ENCODE measurements around the gene EPYC.
"Not testable (repeated sequence)": the region's sequence is repeated elsewhere in the genome, so short reads cannot be mapped to it uniquely, and the experiment has no call there.

The EPYC gene

DNA sequence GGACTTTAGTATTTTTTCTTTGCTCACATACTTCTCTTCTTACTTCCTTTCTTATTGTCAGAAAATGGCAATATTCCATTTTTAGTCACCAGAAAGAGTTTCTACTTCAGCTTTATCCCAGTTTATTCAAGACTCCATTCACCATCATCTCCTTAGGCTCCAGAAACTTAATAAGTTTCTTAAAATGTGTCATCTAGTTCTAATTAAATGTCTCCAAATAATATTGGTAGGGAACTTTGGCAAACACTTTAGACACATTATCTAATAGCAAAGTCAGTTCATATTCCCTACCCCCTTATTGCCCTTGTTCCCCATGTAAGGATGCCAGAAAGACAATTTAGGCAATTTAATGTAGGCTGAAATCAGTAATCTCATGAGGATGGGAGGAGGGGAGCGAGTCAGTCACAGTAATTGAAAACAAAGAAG is 15.1 kb downstream of the EPYC start:
- no peak for DNase-seq

- DNase-seq = no peak
Observed at GRCh38 chr12:90987520-90987919, 17.3 kb downstream of the EPYC start.

GRCh38 chr12:90987101-90987500 is 17.7 kb downstream of the EPYC start:
- DNase-seq = no peak

- not testable (repeated sequence) for DNase-seq
Observed at GRCh38 chr12:90985331-90985730, 19.4 kb downstream of the EPYC start.

- DNase-seq = no peak
Observed at GRCh38 chr12:90984114-90984513, 20.7 kb downstream of the EPYC start.

DNA sequence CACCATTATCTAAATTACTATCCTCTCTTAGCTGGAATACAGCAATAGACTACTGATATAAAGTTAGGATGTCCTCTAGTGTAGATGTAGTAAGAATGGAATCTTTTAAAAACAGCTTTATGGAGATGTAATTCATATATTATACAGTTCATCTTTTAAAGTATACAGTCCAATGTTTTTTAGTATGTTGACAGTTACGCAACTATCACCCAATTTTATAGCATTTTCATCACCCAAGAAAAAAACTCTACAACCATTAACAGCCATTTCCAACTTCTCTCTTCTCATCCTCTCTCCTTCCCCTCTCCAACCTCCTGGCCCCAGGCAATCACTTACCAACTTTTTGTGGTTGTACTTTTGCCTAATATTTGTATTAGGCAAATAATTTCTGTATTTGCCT is 22.6 kb downstream of the EPYC start:
- no peak for DNase-seq

GRCh38 chr12:90979951-90980350 is 24.8 kb downstream of the EPYC start:
- DNase-seq = no peak

DNA sequence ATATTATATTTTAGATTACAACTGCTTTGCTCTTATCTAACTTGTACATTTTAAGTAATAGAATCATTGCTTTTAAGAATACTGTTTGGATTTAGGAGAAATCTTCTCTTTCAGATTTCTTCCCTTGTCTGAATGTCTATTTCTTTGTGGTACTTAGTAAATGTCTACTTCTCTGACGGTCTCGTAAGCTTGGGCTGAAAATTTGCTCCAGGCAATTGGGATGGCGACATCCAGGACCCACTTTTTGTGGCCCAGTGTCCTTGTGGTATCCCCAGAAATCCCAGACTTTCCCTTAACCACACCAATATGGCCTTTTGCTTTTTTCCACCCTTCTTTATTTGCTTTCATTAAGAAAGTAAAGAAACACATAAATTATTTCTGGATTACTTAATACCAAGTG is 25.8 kb downstream of the EPYC start:
- DNase-seq = no peak

- DNase-seq = peak; percentile 5
Observed at GRCh38 chr12:90978117-90978770, 26.5 kb downstream of the EPYC start.

GRCh38 chr12:90977224-90977623 is 27.5 kb downstream of the EPYC start:
- DNase-seq = no peak

- DNase-seq = no peak
Observed at GRCh38 chr12:90974286-90974685, 30.5 kb downstream of the EPYC start.

DNA sequence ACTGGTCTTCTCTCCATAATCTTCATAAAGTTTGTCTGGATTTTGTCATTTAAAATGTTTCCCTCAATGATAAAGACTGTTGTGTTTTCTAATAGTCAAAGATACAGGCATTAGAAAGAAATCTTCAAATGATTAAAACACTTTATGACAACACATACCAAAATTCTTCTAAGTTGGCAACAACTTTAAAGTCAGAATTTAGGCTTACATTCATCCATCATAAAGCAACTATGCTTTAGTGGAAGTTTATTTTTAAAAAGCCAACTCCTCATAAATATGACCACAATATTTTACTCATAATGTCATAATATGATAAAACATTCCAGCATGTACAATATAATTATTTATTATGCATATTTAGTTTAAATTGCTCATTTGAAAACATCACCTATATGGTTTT is 32.5 kb downstream of the EPYC start:
- DNase-seq = no peak

DNA sequence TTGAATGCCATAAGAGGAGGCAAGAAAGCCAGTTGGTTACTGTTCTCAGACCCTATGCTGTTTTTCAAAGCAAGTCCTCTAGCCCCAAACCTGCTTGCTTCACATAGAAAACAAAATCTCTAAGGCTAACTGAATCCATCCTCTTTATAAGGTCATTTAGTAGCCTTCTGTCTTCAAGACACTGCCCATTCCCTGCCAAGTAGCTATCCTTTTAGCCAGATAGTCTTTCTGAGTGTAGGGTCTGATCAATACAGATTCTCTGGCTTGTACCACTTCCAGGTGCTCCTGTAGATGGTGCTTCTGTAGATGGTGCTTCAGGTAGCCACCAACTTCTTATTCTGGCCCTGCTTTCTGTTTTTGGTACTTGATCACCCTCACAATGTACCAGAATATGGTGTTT is 33.9 kb downstream of the EPYC start:
- DNase-seq = no peak

DNA sequence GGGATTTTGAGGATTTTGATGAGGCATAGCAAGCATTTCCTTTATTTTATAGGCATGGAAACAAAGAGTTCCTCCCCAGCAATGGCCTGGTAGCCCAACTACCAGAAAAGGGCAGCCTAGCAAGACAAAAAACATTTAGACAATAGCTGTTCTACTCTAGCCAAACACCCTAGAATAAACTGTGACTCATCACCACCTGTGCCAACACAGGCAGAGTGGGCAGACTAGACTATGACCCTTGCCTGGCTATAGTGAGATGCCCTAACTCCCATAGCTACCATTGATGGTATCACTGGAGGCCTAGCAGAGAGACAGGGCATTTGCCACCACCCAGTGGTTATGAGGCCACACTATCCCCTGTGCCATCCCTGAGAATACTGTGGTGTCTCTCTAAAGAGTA is 34.3 kb downstream of the EPYC start:
- no peak for DNase-seq

DNA sequence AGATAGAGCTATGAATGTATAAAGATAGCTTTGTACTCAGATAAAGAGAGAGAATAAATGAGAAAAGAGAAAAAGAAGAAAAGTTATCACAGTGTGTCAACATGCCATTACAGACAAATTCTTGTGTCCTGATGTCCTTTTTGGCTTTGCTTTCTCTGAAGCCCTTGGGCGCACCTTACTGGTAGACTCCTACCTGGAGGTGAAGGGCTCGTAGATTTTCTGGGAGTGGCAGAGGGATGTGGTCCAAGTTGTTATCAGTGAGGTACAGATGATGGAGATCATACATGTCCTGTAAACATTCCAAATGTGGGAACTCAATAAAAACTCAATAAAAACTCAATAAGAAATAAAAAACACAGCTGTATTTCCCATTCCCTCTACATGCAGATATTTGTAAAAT is 34.9 kb downstream of the EPYC start:
- no peak for DNase-seq

- DNase-seq = no peak
Observed at GRCh38 chr12:90969346-90969745, 35.4 kb downstream of the EPYC start.

- no peak for DNase-seq
Observed at GRCh38 chr12:90965204-90965603, 39.6 kb downstream of the EPYC start.

DNA sequence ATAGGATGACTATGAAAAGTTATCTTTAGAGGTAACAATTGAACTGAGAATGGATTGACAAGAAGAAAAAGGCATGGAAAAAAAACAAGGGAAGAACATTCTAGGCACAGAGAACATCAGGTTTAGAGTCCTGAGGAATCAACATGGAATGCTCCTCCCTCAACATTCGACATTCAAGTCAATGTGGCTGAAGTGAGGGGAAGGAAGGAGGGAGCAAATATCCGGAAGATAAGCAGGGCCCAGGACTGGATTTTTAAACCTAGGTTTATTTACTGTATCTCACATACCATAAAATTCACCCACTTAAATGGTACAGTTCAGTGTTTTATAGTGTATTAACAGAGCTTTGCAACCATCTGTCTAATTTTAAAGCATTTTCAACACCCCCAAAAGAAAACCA is 40.2 kb downstream of the EPYC start:
- DNase-seq = no peak

DNA sequence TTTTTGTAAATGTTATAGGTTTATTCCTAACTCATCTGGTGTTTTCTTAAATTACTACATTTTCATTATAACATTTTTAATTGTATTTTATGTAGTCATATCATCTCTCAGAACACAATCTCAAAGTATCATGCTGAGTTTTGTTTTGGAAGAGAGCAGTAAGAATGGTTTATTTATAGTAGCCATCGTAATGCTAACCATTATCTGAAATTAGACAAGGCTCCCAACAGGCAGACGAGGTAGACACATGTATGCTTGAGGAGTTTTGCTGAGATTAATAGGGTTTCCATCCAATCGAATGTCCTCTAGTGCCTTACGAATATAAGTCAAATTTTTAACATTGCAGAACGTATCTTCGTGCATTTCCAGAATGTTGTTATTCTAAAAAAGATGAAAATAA is 40.8 kb downstream of the EPYC start:
- no peak for DNase-seq

GRCh38 chr12:90961154-90961553 is 43.6 kb downstream of the EPYC start:
- DNase-seq = no peak

DNA sequence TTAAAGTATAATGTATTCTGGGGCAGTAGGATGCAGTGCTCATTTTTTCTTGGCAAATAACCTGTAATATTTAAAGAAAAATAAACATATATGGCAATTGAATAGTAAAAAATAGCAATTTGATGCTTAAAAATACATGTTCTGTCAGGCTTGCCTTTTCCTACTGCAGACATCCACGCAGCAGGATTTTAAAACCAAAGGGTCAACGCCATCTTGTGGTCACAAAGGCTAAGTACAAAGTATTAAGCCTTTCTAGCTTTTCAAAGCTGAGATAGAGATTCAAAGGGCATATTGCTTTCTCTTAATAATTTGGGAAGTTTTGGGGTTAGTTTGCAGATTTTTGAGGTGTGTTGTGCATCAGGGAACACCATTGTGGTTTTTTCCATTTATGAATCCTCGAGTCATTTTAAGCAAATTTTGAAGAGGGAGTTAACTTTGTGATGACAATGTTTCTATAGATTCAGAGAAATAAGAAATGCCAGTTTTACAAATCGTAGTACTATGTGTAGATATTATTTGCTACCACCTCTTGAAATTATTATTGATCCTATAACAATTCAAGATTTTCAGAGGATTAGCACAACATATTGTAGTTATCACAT is 45.1 kb downstream of the EPYC start:
- DNase-seq = peak; percentile 8

DNA sequence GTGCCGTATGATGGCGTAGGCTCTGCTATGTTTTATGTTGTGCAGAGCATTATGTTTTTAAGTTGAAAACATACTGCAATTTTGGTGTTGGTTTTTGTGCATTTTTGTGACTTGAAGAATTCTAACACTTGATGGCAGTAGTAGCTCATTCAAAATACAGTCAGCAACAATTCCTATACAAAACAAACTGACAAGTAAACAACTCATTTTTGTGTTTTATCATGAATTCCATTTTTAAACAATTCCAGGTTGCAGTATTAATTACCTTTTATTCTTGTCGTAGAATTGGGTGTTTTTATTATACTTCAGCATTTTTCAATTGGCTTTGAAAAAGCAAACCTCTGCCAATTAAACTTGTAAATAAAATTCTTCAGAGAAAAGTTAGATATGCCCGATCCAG is 45.7 kb downstream of the EPYC start:
- DNase-seq = no peak

DNA sequence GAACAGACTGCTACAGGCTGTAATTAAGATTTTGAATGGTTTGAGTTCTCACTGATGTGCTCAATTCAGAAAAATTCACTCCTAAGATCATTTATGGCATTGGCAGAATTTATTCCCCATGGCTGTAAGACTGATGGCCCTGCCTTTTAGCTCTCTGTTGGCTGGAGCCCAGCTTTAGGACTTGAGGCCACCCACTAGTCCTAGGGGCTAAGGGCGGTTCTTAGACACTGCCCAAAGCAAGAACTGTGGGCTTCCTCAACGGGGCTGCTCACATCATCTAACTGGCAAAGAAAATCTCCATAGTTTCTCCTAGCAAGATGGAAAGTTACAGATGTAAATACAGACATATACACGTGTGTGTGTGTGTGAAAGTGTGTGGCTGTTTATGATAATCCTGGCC is 46.4 kb downstream of the EPYC start:
- no peak for DNase-seq

DNA sequence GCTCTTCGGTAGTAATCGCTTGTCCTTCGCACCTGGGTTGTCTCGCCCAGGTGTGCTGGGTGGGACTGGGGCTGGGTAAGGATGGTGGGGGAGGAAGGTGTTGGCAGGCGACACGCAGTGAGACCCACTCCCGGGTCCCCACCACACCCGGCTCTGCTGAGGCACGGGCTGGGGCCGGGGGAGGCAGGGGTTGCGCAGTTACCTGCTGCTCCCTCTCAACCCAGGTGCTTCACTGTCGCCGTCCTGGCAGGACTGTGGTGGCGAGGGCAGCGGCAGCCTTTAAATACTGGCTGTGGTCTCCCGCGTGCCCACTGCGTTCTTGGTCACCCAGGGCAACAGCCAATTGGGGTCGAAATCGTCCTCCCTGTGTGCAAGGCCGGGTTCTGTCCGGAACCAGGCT is 49.9 kb downstream of the EPYC start, which contains the start of gene CCER1:
Gene CCER1, minus strand, starts transcription at position 256 of the 400 bp plus-strand sequence. CDS start 434 bp downstream, outside the sequence.
- DNase-seq = no peak

GRCh38 chr12:90954428-90954827 is 50.3 kb downstream of the EPYC start:
- DNase-seq = no peak
